ENCODE results near the gene EID3.
"Not testable (repeated sequence)": the region's sequence is repeated elsewhere in the genome, so short reads cannot be mapped to it uniquely, and the experiment has no call there.

Gene EID3

DNA sequence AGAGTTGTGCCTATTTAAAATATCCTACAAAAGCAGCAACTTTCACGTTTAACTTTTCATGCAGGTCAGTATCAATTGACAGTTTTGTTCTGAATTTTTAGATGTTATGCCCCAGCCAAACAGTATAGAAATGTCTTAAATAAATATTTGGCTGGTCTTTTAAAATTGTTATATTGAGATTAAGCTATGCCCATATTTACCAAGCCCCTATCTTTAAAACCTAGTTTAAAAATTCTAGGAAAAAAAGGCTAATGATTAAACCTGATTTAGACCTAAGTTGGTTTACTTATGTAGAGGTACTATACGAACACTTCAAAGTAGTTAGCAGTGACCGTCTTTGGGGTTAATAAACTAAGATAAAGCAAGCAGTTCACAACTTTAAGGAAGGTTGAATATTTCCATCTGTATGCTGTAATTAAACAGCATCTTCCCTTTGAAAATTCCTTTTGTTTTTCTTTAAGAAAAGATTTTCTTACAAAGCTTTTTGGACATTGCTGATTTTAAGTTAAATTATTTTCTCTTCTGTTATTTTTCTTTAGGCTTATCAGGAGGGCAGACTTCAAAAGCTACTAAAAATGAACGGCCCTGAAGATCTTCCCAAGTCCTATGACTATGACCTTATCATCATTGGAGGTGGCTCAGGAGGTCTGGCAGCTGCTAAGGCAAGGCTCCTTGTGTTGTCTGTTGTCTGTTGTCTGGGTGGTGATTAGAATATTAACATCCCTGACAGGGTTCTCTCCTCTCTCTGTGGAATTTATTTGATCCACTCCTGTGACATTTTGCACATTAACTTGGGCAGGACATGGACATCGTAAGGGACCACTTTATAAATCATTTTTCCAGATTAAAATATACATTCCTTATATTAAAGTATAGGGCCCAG is 7.5 kb downstream of the EID3 start:
- DNase-seq (ENCODE audit: low read depth in 4 of 4, low spot score in 1 of 4) = no peak

GRCh38 chr12:104312202-104312601 is 8.7 kb downstream of the EID3 start:
- DNase-seq (ENCODE audit: low read depth in 4 of 4, low spot score in 1 of 4) = no peak

GRCh38 chr12:104312654-104313053 is 9.1 kb downstream of the EID3 start:
- no peak for DNase-seq (ENCODE audit: low read depth in 4 of 4, low spot score in 1 of 4)

GRCh38 chr12:104313568-104314241 is 10.2 kb downstream of the EID3 start:
- no peak for DNase-seq (ENCODE audit: low read depth in 4 of 4, low spot score in 1 of 4)

DNA sequence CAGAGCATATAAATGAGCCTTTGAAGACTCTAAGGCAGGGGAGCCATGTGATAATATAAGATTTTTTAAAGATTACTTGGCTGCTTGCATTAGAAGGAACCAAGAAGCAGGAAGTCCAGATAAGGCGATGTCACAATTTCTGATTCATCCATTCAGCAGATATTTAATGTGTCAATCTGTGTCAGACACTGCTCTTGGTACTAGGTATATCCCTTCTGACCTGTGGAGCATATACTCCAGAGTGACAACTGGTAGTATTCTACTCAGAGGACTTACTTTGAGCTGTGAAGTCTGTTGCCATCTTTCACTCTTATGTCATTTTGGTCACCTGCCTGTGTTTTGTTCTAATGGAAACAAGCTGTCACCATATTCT is 10.7 kb downstream of the EID3 start:
- DNase-seq (ENCODE audit: low read depth in 4 of 4, low spot score in 1 of 4) = no peak

DNA sequence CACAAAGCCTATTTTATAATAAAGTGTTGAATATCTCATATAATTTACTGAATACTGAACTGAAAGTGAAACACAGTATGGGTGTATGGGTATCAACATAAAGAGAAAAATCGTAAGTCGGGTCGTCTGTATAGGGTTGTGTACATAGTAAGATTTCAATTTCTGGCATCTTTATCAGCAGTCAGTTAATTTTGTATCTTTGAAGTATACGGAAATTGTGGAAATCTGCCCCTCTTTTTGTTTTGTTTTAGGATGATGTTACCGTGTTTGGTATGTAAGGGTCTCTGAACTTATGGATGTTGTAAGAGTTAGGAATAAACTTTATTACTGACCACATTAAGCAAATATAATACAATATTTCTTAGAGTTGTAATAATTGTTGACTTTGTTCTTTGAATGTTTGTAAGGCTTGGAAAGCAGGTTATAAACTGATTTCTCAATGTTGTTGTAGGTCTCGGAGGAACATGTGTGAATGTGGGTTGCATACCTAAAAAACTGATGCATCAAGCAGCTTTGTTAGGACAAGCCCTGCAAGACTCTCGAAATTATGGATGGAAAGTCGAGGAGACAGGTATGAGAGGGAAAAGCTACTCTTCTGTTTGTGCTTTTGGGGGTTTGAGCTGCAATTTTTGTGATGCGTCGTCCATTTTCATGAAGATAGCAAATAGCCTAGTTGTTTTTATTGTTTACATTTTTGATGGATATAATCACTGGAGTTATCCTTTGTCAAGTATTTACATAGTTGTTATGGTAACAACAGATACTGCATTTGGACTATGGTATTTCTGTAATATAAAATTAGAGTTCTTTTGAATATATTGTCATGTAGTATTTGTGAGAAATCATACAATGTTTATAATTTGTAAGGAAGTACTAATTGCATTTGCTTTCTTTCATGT is 12.0 kb downstream of the EID3 start:
- DNase-seq (ENCODE audit: low read depth in 4 of 4, low spot score in 1 of 4) = no peak

GRCh38 chr12:104316936-104317335 is 13.4 kb downstream of the EID3 start:
- DNase-seq (ENCODE audit: low read depth in 4 of 4, low spot score in 1 of 4) = no peak

- no peak for DNase-seq (ENCODE audit: low read depth in 4 of 4, low spot score in 1 of 4)
These were observed 14.1 kb downstream of the EID3 start for GRCh38 chr12:104317538-104318210.

- DNase-seq (ENCODE audit: low read depth in 4 of 4, low spot score in 1 of 4) = no peak
These were observed 15.5 kb downstream of the EID3 start for GRCh38 chr12:104319028-104319427.

DNA sequence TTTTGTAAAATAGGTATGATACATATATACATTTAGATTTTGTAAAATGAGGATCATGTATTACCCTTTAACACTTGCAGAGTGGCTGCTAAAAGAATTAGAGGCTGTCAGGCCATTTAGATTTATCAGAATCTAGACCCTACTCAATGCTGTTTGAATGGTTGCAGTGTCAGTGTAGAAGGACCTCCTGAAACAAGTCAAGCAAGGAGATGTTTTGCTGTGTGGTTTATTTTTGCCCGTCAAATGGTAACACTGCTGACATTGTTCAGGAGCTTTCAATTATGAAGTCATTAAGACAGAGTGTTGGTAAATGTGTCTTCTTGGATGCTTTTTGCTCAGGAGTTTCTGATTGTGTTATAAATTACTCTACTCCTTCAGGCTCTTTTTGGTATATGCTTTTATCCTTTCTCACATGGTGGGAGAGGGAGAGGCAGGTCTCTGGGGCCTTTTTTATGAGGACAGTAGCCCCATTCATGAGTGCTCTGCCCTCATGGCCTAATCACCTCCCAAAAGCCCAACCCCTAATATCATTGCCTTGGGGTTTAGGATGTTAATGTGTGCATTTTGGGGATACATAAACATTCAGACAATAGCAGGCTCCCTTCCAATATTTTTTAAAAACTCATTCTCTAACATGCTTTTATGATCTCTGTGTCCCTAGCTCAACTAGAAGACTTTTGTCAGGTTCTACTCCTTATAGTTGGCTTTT is 16.5 kb downstream of the EID3 start:
- DNase-seq (ENCODE audit: low read depth in 4 of 4, low spot score in 1 of 4) = no peak

- DNase-seq (ENCODE audit: low read depth in 4 of 4, low spot score in 1 of 4) = no peak
These were observed 17.1 kb downstream of the EID3 start for GRCh38 chr12:104320627-104321024.

DNA sequence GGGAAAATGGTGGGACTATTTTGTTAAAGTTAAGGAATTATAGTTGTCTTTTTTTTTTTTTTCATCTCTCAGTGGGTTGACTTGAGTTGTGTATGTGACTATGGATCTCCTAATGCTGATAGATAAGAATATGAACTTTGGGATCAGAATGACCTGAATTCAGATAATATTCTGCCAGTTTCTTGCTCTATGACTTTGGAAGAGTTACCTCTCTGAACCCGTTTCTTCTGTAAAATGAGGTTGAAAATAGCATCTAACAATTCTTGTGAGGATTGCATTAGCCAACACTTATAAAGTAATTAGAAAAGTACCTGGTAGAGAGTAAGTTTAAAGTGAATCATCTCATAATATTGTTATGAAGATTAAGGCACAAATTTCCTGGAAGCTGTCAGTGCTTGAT is 18.4 kb downstream of the EID3 start:
- DNase-seq (ENCODE audit: low read depth in 4 of 4, low spot score in 1 of 4) = no peak

DNA sequence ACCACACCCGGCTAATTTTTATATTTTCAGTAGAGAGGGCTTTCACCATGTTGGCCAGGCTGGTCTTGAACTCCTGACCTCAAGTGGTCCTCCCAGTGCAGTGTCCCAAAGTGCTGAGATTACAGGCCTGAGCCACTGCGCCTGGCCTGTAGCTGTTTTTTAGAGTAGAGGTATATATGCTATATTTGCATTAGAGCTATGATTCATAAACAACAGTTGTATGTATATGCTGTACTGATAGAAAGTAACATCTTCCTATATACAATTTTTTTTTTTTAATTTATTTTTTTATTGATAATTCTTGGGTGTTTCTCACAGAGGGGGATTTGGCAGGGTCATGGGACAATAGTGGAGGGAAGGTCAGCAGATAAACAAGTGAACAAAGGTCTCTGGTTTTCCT is 19.0 kb downstream of the EID3 start:
- DNase-seq (ENCODE audit: low read depth in 4 of 4, low spot score in 1 of 4) = not testable (repeated sequence)

DNA sequence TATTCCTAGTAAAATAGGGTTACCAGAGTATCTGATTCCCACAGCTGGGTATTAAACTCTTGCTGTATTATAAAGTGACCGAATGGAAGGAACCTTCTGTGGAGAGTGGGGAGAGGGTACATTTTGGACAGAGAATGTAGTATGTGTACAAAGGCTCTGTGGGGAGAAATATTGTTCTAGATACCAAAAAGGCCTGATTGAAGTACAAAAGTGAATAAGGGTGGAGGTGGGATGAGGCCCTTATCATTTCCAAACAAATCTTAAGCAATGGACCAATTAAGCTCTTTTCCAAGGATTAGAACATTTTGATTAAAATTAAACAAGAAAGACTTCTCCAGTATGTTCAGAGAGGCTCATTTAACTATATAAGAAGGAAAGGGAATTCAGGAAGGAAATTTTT is 20.4 kb downstream of the EID3 start:
- DNase-seq (ENCODE audit: low read depth in 4 of 4, low spot score in 1 of 4) = no peak

DNA sequence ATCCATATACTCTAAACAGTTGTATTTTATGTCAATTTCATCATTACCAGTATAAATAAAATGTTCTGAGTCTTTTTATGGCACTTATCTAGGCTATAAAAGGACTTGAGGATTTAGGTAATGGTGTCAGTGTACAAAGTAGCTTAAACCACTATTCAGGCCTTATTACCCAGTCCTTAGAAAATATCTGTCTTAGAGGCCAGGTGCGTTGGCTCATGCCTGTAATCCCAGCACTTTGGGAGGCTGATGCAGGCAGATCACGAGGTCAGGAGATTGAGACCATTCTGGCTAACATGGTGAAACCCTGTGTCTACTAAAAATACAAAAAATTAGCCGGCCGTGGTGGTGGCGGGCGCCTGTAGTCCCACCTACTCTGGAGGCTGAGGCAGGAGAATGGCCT is 24.7 kb downstream of the EID3 start:
- not testable (repeated sequence) for DNase-seq (ENCODE audit: low read depth in 4 of 4, low spot score in 1 of 4)

DNA sequence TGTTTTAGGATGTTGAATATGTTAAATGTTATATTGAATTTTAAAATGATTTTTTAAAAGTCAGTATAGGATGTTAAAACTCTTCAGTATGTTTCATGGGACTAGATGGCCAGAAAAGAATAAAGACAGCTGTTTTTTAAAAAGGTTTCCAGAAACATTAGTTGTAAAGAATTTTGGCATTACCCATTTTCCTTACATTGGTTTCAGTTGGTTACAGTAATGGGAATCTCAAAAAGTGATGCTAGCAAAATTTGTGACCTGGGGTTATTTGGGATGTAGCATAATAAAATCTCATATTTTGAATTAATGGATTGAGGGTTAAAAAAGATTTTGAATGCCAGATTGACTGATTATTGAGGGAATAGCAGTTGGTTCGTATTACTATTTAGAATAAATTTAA is 25.3 kb downstream of the EID3 start:
- no peak for DNase-seq (ENCODE audit: low read depth in 4 of 4, low spot score in 1 of 4)

DNA sequence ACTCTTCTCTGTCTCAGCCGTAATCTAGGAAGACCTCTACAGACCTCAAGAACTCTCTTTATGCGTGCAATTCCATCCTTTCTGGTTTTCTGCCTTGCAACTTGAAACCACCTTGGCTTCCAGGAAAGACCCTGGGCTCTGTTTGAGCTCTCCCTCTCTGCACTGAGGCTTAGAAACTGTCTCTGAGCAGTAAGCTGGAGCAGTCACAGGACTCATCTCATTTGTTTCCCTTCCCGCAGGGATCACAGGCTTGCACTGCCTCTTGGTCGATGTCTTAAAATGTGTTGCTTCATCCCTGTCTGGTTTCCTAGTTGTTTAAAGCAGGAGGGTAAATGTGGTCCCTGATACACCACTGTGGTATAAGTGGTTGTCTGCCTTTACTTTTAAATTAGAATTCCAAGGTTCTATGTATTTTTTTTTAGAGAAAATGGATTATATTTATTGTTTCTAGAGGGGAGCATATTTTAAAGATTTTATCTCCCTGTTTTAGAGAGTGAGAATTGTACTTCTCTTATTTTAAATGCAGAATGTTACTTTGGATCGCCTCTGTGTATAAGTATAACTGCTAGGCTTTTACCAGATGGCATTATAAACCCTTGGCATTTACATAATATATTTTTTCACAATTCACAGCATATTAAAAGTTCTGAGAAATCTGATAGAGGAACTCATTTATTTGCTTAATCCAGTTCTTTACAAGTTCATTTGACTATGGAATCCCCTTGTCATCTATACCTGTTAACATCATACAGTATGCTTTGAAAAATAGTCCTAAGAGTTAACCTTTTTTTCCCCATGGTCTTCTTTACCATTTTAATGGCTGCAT is 26.4 kb downstream of the EID3 start:
- no peak for DNase-seq (ENCODE audit: low read depth in 4 of 4, low spot score in 1 of 4)

DNA sequence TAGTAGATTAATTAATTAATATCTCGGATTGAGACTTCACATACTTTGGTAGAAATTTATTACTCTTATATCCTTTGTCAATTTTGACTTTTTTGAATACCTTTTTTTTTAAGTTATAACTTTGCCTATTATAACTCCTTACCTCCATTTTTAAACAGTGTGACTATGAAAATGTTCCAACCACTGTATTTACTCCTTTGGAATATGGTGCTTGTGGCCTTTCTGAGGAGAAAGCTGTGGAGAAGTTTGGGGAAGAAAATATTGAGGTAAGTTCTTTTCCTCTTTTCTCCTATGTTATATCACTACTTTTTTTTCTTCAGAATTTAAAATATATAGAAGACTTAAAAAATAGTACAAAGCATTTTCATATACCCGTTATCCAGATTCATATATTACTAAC is 27.8 kb downstream of the EID3 start:
- no peak for DNase-seq (ENCODE audit: low read depth in 4 of 4, low spot score in 1 of 4)

DNA sequence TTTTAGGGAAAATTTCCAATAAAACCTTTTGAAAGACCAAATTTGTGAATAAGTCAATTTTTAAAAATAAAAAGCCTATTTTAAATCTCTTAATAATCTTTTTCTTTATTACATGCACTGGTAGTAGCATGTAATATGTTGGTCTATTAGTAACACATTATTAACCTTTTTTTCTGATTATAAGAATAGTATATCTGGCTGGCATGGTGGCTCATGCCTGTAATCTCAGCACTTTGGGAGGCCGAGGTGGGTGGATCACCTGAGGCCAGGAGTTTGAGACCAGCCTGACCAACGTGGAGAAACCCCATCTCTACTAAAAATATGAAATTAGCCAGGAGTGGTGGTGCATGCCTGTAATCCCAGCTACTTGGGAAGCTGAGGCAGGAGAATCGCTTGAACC is 28.7 kb downstream of the EID3 start:
- not testable (repeated sequence) for DNase-seq (ENCODE audit: low read depth in 4 of 4, low spot score in 1 of 4)
